Uterus (tissue), 4 donors: Measurements from ENCODE around the gene NSMF. TPM values are rescaled to one million over a fixed set of nuclear protein-coding genes. Genes with fewer than 3 reads are reported as not detected.

Experiments
- DNase-seq, 2 donors: peaks; one replicate each; pipeline ENCODE4 v3.0.0-alpha.2; 2019 to 2020
- H3K27ac ChIP-seq, 2 donors: fragments of 200-600 bp; sonication (generic); 1 replicate in 1 of 2; 2 replicates in 1 of 2; pipeline ENCODE4 v1.5.1; 2016 to 2018
- H3K27me3 ChIP-seq, 2 donors: fragments of 200-600 bp; sonication (generic); one replicate each; pipeline ENCODE4 v1.5.1; 2018 to 2019; ENCODE audit warnings: control low read depth in 1 of 2
- H3K36me3 ChIP-seq, 2 donors: fragments of 200-600 bp; sonication (generic); one replicate each; pipeline ENCODE4 v1.5.1; 2019; ENCODE audit warnings: control low read depth in 1 of 2
- H3K4me1 ChIP-seq, 2 donors: fragments of 200-600 bp; sonication (generic); one replicate each; pipeline ENCODE4 v1.5.1; 2018 to 2019; ENCODE audit warnings: control low read depth in 1 of 2
- H3K4me3 ChIP-seq, 2 donors: fragments of 200-600 bp; sonication (generic); 1 replicate in 1 of 2; 2 replicates in 1 of 2; pipeline ENCODE4 v1.5.1; 2018 to 2019; ENCODE audit warnings: mild to moderate bottlenecking in 1 of 2
- H3K9me3 ChIP-seq, 2 donors: fragments of 200-600 bp; sonication (generic); one replicate each; pipeline ENCODE4 v1.5.1; 2019; ENCODE audit warnings: control low read depth in 1 of 2
- POLR2A ChIP-seq, 2 donors: fragments of 450-650 bp; IDR thresholded peaks; one replicate each; pipeline ENCODE4 v1.6.1; 2016; ENCODE audit warnings: antibody characterized with exemption in 2 of 2, mild to moderate bottlenecking in 1 of 2, moderate library complexity in 1 of 2
- intact Hi-C: fragments of 100-400 bp; cut with DNase I; formaldehyde crosslinking; loops from one replicate; pipeline ENCODE4 v1.15.1; 2023; ENCODE audit warnings: low total_unique reads
- total RNA-seq, 4 donors: library from RNA; depleted of rRNA in 3 of 4; stranded (reverse); fragments of >200 nt in 3 of 4; gene quantifications; one replicate each; pipeline versions ENCODE4 v1.1.0 to v1.2.4, GENCODE V29; 2014 to 2023
- TF ChIP-seq, protein P1 (sequence below), 4 experiments: fragments of 200-600 bp in 2 of 4; fragments of 450-650 bp in 2 of 4; sonication (generic) in 2 of 4; IDR thresholded peaks; one replicate each; pipeline ENCODE4 v1.5.1; 2016 to 2019; ENCODE audit warnings: antibody characterized with exemption in 4 of 4, mild to moderate bottlenecking in 2 of 4, moderate library complexity in 1 of 4
- donor health status: DM: yes; HTN: yes; CAD: no.

The NSMF gene
- total RNA-seq, 4 donors from 2014 or later: 17.4 to 40.7 (median 32.1) TPM

DNA sequence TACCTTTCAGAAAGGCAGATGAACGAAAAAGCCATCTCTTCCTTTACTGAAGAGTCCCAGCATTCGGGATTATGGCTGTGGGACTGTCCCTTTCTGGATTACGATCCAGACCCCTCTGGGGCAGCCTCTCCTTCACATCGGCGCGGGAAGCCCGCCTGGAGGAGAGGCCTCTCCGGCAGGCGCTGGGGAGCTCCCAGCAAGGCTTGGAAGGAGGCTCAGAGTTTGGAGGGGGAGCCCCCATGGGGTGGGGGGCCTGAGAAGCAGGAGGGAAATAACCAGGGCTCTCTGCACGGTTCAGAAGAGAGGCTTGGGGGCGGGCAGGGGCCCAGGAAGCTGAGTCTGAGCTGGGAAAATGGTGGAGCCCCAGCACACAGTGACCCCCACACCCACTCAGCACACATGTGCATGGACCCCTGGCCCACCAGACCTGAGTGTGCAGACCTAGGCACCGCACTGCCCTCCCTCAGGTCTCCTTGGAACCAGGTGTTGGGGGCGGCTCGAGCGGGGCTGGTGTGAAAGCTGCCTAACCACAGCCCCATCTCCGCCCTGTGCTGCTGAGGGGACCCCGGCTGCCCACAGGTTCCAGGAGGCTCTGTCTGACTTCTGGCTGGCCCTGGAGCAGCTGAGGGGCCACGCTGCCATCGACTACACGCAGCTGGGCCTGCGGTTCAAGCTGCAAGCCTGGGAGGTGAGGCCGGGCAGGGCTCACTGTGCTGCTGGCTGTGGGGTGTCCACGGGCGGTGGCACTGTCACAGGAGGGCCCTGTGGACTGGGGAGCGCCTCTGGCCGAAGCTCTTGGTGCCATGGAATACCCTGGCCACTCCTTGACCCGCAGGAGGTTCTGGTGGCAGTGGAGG is 31.5 kb downstream of the NSMF start:
- Histone ChIP-seq H3K9me3 (no peaks in the 10 kb centered on the region), H3K27ac (no peak overlapping the region), H3K27me3 (no peaks in the 10 kb centered on the region), H3K4me1 (peaks cover 0 to 9% of the 10 kb centered on the region in 2 donors), H3K4me3 (no peak overlapping the region), H3K36me3 (no peaks in the 10 kb centered on the region)
- no peak for TF ChIP-seq POLR2A (IDR thresholded peaks at IDR 0.05)
- TF ChIP-seq, protein P1, sequence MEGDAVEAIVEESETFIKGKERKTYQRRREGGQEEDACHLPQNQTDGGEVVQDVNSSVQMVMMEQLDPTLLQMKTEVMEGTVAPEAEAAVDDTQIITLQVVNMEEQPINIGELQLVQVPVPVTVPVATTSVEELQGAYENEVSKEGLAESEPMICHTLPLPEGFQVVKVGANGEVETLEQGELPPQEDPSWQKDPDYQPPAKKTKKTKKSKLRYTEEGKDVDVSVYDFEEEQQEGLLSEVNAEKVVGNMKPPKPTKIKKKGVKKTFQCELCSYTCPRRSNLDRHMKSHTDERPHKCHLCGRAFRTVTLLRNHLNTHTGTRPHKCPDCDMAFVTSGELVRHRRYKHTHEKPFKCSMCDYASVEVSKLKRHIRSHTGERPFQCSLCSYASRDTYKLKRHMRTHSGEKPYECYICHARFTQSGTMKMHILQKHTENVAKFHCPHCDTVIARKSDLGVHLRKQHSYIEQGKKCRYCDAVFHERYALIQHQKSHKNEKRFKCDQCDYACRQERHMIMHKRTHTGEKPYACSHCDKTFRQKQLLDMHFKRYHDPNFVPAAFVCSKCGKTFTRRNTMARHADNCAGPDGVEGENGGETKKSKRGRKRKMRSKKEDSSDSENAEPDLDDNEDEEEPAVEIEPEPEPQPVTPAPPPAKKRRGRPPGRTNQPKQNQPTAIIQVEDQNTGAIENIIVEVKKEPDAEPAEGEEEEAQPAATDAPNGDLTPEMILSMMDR (IDR thresholded peaks at IDR 0.05): no peak
- intact Hi-C loops: no loop called here
- no peak for DNase-seq

DNA sequence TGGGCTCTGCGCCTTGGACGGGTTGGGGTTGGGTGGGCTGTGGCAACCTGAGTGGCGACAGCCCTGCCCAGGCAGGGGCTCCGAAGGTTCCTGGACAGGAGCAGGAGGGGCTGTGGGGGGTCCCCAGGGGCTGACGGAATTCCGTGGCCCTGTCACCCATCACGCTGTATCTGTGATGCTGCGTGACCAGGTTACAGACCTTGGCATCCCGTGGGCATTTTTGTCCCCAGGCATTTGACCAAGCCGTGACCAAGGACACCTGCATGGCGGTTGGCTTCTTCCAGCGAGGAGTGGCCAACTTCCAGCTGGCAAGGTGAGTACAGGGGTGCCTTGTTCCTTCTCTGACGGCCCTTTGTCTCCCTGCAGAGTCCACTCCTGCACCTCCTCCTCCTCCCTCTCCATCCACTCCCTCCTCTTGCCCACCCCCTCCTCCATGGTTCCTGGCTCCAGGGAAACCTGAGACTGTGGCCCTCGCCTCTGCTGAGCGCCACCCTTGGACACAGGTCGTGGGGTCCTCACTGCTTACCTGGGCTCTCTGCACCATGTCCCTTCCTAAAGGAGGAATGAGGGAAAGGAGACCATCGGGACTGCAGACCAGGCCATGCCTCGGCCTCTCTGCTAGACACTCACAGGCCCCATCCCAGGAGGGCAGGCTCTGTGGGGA is 33.0 kb downstream of the NSMF start:
- Histone ChIP-seq H3K9me3 (no peaks in the 10 kb centered on the region), H3K27ac (no peak overlapping the region), H3K27me3 (no peaks in the 10 kb centered on the region), H3K36me3 (no peaks in the 10 kb centered on the region), H3K4me3 (no peak overlapping the region), H3K4me1 (peaks cover 0 to 9% of the 10 kb centered on the region in 2 donors)
- no peak for DNase-seq
- TF ChIP-seq POLR2A (IDR thresholded peaks at IDR 0.05): no peak
- TF ChIP-seq, protein P1 (IDR thresholded peaks at IDR 0.05): no peak
- intact Hi-C loops: no loop called here

DNA sequence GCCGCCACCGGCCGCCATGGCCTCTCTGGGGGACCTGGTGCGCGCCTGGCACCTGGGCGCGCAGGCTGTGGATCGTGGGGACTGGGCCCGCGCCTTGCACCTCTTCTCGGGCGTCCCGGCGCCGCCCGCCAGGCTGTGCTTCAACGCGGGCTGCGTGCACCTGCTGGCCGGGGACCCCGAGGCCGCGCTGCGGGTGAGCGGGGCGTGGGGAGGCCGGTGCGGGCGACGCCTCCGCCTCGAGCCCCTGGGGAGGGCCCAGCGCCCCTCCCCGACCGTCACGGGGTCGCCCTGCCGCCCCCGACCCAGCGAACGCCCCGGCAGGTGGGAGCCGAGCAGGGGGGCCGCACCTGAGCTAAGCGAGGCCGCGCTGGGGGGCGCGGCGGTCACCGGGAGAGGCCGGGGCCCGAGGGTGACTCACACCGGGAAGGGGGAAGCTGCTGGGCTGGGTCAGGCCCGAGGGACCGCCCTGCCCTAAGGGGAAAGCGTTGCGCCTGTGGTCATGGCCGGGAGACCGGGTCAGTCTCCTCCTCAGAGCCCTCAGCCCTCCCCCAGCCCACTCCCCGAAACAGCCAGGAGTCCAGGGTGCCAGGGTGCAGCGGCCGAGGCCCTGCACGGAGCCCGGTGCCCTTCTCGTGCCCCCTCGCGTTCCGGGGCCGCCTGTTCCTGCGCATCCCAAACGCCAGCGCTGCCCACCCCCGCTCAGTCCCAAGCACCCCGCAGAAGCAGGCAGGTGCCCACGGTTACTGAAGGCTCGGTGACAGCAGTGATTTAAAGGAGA is 35.4 kb downstream of the NSMF start:
- DNase-seq: peak; percentile 41 to 61
- Histone ChIP-seq H3K36me3 (no peaks in the 10 kb centered on the region), H3K27ac (peak overlapping the region; percentile 75 to 90), H3K27me3 (no peaks in the 10 kb centered on the region), H3K9me3 (no peaks in the 10 kb centered on the region), H3K4me1 (peaks cover 0 to 9% of the 10 kb centered on the region in 2 donors), H3K4me3 (peak overlapping the region; percentile 57 to 98)
- TF ChIP-seq POLR2A (IDR thresholded peaks at IDR 0.05): no peak
- TF ChIP-seq, protein P1 (IDR thresholded peaks at IDR 0.05): no peak
- intact Hi-C loops: no loop called here

GRCh38 chr9:137422604-137423513 is 36.3 kb downstream of the NSMF start, which contains the start of the genes EXD3 and NOXA1:
Gene EXD3, minus strand, starts transcription at chr9:137423162. Its CDS starts 27,805 bp downstream, at chr9:137395357.
Gene NOXA1, plus strand, starts transcription at chr9:137423393. Its CDS starts 137 bp downstream, at chr9:137423530.
- Histone ChIP-seq H3K27ac (peak within 1 kb of the TSS; percentile 75 to 90), H3K36me3 (no peaks in the 10 kb centered on the region), H3K9me3 (no peaks in the 10 kb centered on the region), H3K4me3 (peak within 1 kb of the TSS; percentile 57 to 98), H3K27me3 (no peaks in the 10 kb centered on the region), H3K4me1 (peaks cover 0 to 9% of the 10 kb centered on the region in 2 donors)
- TF ChIP-seq, protein P1 (IDR thresholded peaks at IDR 0.05): peak; percentile 27 to 88 (median 82)
- peak; percentile 33 to 57 for TF ChIP-seq POLR2A (IDR thresholded peaks at IDR 0.05)
- intact Hi-C loops: no loop called here
- DNase-seq: peak; percentile 91
